Endothelial cell (in vitro differentiated cells): Measurements from ENCODE around the gene STMN1. TPM values are rescaled to one million over a fixed set of nuclear protein-coding genes. Genes with fewer than 3 reads are reported as not detected.

Source experiments
- DNase-seq: peaks from one replicate; pipeline ENCODE4 v3.0.0; 2021; ENCODE audit warnings: low spot score
- H3K27ac Mint-ChIP-seq: one replicate; pipeline ENCODE4 v1.8.0; 2021; ENCODE audit warnings: mixed read lengths, inconsistent platforms; ENCODE audit not compliant: unreplicated experiment
- H3K27me3 Mint-ChIP-seq: one replicate; pipeline ENCODE4 v1.8.0; 2021; ENCODE audit warnings: mild to moderate bottlenecking, moderate library complexity, mixed read lengths, inconsistent platforms; ENCODE audit not compliant: unreplicated experiment
- H3K36me3 Mint-ChIP-seq: one replicate; pipeline ENCODE4 v1.8.0; 2021; ENCODE audit warnings: mild to moderate bottlenecking, low read depth, mixed read lengths, inconsistent platforms; ENCODE audit not compliant: unreplicated experiment
- H3K4me1 Mint-ChIP-seq: one replicate; pipeline ENCODE4 v1.8.0; 2021; ENCODE audit warnings: mild to moderate bottlenecking, mixed read lengths, inconsistent platforms; ENCODE audit not compliant: unreplicated experiment
- H3K4me3 Mint-ChIP-seq: one replicate; pipeline ENCODE4 v1.8.0; 2021; ENCODE audit warnings: mild to moderate bottlenecking, mixed read lengths, inconsistent platforms; ENCODE audit not compliant: unreplicated experiment
- H3K9me3 Mint-ChIP-seq: one replicate; pipeline ENCODE4 v1.8.0; 2021; ENCODE audit warnings: mixed read lengths, inconsistent platforms; ENCODE audit not compliant: unreplicated experiment
- long read RNA-seq: library from polyadenylated mRNA; unstranded; transcript quantifications from one replicate; pipeline ENCODE4 v2.0.0, GENCODE V29; 2020; ENCODE audit not compliant: unreplicated experiment
- total RNA-seq: library from RNA; stranded (reverse); fragmentation: NEBNext Ultra II Directional; extraction: Animal tissue kit (Norgen Biotek cat#: 25700); gene quantifications from one replicate; pipeline ENCODE4 v1.2.1, GENCODE V29; 2021; ENCODE audit not compliant: unreplicated experiment
- TF ChIP-seq, protein P1 (sequence below): fragments of 200-600 bp; sonication (generic); IDR thresholded peaks from one replicate; pipeline ENCODE4 v1.5.0; 2021; ENCODE audit warnings: antibody characterized with exemption; ENCODE audit not compliant: unreplicated experiment

Gene STMN1
- total RNA-seq, result 972 TPM
- long read RNA-seq, transcript STMN1-206 (5 exons, 1,504 nt), result major isoform, 521 of 622 reads
- long read RNA-seq, transcript STMN1-203 (5 exons, 1,712 nt), result minor isoform, 10 of 622 reads
- long read RNA-seq, partial matches to known transcripts, result 67 of 622 reads
- long read RNA-seq, other reads (novel, unspliced or antisense), result 23 of 622 reads

DNA sequence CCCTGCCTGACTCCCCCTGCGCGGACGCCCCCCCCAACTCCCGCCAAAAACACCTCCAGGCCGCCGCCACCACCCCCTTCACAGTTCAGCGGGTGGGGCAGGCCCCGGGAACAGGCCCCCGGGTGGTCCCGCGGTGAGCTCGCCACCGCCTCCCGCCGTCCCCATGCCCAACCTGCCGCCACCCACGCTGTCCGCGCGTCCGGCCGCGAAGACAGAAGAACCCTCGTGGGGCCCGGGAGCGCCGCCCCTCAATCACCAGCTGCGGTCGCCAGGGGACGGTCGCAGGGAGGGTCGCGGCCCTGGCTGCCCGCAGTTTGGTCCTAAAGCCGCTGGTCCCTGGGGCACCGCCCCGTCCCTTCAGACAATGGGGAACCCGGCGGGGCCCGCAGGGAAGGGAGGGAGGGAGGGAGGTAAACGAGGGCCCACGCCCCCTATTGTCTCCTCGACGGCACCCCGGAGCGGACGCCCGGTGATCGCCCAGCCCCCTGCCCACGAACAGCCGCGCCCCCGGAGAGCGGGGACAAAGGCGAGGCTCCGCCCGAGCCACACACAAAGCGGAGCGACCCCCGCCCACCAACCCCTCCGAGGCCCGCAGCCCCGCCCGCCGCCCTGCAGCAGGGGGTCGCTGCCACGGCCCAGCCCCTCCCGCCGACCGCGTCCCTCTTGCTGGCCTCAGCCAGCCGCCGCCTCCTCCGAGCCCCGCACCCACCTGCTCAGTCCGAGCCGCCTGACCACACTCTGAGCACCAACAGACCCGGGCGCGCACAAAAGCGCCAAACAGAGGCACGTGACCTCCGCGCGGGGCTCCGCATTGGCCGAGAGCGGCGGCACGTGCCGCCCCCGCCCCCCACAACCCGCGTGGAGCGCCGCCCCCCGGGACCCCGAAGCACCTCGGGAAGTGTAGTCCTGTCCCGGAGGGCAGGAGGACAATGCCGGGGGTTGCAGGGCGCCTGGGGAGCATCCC lies at the start of gene STMN1:
Gene STMN1, minus strand, starts transcription at position 740 of the 964 bp plus-strand sequence. CDS start 1,743 bp downstream, outside the sequence.
- TF ChIP-seq, protein P1, sequence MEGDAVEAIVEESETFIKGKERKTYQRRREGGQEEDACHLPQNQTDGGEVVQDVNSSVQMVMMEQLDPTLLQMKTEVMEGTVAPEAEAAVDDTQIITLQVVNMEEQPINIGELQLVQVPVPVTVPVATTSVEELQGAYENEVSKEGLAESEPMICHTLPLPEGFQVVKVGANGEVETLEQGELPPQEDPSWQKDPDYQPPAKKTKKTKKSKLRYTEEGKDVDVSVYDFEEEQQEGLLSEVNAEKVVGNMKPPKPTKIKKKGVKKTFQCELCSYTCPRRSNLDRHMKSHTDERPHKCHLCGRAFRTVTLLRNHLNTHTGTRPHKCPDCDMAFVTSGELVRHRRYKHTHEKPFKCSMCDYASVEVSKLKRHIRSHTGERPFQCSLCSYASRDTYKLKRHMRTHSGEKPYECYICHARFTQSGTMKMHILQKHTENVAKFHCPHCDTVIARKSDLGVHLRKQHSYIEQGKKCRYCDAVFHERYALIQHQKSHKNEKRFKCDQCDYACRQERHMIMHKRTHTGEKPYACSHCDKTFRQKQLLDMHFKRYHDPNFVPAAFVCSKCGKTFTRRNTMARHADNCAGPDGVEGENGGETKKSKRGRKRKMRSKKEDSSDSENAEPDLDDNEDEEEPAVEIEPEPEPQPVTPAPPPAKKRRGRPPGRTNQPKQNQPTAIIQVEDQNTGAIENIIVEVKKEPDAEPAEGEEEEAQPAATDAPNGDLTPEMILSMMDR, result no peak

DNA sequence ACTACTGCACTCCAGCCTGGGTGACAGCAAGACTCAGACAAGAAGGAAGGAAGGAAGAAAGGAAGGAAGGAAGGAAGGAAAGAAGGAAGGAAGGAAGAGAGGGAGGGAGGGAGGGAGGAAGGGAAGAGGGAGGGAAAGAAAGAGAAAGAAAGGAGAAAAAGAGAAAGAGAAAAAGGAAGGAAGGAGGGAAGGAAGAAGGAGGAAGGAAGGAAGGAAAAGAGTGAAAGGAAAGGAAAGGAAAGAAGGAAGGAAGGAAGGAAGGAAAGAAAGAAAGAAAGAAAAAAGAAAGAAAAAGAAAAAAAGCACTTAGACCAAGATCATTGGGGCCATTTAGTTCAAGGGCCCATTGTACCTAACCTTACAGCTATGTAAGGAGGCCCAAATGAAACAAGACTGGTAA lies 49.3 kb upstream of the STMN1 start:
- Mint-ChIP-seq H3K9me3 (no peaks in the 10 kb centered on the region), H3K27me3 (peaks cover 2% of the 10 kb centered on the region), H3K4me3 (no peak overlapping the region), H3K27ac (peak overlapping the region; percentile 77), H3K36me3 (peaks cover 35% of the 10 kb centered on the region), H3K4me1 (peaks cover 15% of the 10 kb centered on the region)
- TF ChIP-seq, protein P1, result no peak
- no peak for DNase-seq

More for the DNA sequence above, at the start of gene STMN1:
- Mint-ChIP-seq H3K4me3 (peak within 1 kb of the TSS; percentile 97), H3K27me3 (peaks cover 13% of the 10 kb centered on the region), H3K36me3 (peaks cover 24% of the 10 kb centered on the region), H3K9me3 (no peaks in the 10 kb centered on the region), H3K27ac (peak within 1 kb of the TSS; percentile 94), H3K4me1 (peaks cover 32% of the 10 kb centered on the region)
- peak; percentile 94 for DNase-seq

DNA sequence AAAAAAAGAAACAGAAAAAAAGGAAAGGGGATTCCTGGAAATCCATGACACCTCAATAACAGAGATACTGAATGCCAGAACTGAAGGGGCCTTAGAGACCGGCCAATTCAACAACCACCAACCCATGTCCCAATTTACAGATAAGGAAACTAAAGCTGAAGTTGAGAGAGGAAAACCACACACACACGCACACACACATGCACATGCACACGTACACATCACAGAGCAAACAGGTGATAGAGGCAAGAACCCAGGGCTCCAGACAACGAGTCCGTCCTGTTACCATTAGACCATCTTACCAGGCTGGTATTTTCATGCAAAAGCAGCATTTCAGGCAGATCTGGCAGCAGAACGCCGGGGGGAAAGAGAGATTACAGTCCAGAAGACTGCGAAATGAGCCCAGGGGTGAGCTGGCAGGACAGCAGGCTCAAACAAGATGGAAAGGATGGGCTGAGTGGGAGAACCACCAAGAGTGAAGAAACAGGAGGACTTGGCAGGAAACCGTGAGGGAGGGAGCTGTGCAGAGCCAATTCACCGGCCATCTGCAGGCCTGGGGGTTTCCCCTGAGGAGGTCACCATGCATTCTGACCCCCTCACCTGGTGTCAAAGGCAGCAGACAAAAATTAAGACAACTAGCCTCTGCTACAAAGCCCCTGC lies 48.2 kb upstream of the STMN1 start:
- H3K27ac Mint-ChIP-seq, result peak overlapping the region; percentile 67
- no peak for DNase-seq
- TF ChIP-seq, protein P1, result no peak
- H3K9me3 Mint-ChIP-seq, result no peaks in the 10 kb centered on the region
- H3K4me1 Mint-ChIP-seq, result peaks cover 15% of the 10 kb centered on the region
- no peak overlapping the region for H3K4me3 Mint-ChIP-seq
- peaks cover 24% of the 10 kb centered on the region for H3K36me3 Mint-ChIP-seq
- H3K27me3 Mint-ChIP-seq, result peaks cover 2% of the 10 kb centered on the region

DNA sequence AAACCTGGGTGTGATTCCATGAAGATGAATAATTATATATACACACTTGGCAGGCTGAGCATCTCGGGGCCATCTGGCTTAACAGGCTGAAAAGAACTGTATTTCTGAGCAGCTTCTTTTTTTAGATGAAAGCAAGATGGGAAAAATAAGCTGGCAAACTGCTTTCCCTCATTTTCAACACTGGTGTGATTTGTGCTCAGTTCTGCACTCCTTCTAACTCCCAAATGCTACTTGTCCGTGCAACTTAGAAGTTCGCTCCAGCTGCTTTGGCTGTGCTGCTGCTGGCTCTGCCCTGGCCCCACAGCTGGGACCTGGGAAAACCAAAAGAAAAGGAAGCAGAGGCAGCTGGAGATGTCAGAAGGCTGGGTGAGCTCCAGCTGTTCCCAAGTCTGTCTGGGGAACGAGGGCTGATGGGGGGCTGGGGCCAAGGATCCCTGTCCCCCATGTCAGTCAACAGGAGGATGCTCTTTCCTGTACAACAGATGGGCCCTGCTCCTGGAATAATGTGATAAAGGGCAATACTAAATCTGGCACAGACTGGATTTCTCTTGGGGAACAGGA lies 46.7 kb upstream of the STMN1 start:
- H3K27ac Mint-ChIP-seq, result no peak overlapping the region
- peaks cover 15% of the 10 kb centered on the region for H3K4me1 Mint-ChIP-seq
- H3K4me3 Mint-ChIP-seq, result peak overlapping the region; percentile 40
- H3K9me3 Mint-ChIP-seq, result no peaks in the 10 kb centered on the region
- peaks cover 4% of the 10 kb centered on the region for H3K27me3 Mint-ChIP-seq
- DNase-seq, result no peak
- peaks cover 12% of the 10 kb centered on the region for H3K36me3 Mint-ChIP-seq
- TF ChIP-seq, protein P1, result no peak
